GM15510 (cell line): ENCODE measurements around the gene EGFL6.

Experiments
- POLR2A ChIP-seq: IDR thresholded peaks from 3 replicates; pipeline ENCODE4 v1.6.1; 2011; ENCODE audit warnings: borderline replicate concordance; ENCODE audit not compliant: insufficient read length; ENCODE audit errors: extremely low read depth

Gene EGFL6

DNA sequence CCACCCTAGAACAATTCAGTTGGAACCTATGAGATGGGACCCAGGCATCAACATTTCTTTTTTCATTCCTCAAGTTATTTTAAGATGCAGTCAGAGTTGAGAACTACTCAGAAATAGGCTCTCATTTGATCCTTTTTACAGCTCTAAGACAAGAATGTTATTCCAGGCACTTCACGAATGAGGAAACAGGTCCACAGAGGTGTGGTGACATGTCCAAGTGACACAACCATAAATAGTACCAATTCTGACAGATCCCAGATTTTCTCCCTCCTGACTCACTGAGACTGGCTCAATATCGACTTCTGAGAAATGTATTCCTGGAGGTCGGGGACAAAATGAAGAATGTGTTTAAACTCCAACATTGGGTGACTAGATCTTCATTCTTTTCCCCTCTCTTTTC lies 94.6 kb downstream of the EGFL6 start:
- TF ChIP-seq POLR2A = no peak

DNA sequence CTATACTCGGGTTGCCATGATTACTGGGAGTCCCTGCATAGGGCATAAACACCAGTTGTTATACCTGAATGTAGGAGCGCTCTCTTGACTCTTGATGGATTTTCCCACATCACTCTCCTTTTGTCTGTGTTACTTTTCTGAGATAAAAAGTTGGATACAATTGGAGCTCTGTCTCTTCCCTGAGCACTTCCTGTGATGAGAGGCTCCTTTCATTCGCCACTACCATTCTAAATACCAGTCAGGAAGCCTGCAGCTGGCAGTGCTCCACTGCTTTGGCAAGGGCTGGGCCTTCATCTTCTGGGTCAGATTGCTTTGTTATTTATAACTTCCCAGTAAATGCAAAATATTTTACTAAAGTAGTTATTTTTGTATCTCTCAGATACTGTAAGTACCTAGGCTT lies 97.4 kb downstream of the EGFL6 start:
- TF ChIP-seq POLR2A = no peak

- TF ChIP-seq POLR2A = no peak
These were observed 98.5 kb downstream of the EGFL6 start for GRCh38 chrX:13667919-13668318.

GRCh38 chrX:13669246-13669737 lies 99.9 kb downstream of the EGFL6 start:
- TF ChIP-seq POLR2A = no peak

DNA sequence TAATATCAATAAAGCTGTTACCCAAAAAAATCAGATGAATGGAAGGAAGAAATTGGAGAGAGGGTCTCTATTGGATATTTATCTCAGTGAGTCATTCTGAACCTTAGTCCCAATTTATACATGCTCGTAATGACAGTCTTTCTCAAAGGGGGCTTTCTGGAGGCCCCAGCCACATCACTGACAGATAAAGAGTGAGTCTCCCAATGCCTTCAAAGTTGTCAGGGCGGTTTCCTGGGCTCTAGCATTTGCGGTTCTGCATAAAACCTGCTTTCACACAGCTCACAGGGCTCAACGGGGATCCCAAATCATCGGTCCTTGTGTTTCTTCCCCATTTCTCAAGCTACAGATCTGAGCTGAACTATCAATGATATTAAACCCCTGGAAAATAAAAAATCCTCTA lies 100.8 kb downstream of the EGFL6 start:
- no peak for TF ChIP-seq POLR2A

DNA sequence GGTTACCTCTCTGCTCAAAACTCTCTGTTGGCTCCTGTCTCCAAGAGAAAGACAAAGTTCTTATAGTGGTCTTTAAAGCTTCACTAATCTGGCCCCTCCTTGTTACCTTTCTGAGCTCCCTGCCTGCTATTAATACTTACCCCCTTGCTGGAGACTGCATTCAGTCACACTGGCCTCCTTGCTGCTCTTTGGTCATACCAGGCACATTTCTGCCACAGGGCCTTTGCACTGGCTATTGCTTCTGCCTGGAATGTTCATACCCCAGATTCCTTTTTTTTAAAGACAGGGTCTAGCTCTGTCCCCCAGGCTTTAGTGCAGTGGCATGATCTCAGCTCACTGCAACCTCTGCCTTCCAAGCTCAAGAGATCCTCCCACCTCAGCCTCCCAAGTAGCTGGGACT lies 103.6 kb downstream of the EGFL6 start:
- TF ChIP-seq POLR2A = no peak

GRCh38 chrX:13676885-13677284 lies 107.5 kb downstream of the EGFL6 start:
- TF ChIP-seq POLR2A = no peak

DNA sequence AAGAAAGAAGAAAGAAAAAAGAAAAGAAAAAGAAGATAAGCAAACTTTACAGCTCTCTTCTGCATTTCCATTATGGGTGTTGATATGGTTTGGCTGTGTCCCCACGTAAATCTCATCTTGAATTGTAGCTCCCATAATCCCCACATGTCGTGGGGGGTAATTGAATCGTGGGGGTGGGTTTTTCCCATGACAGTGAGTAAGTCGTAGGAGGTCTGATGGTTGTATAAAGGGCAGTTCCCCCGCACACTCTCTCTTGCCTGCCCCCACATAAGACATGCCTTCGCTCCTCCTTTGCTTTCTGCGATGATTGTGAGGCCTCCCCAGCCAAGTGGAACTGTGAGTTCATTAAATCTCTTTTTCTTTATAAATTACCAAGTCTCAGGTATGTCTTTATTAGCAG lies 112.2 kb downstream of the EGFL6 start:
- TF ChIP-seq POLR2A = no peak
